GM12864 (cell line): ENCODE data around the gene EXOC2.

ENCODE experiments used
- DNase-seq: peaks from one replicate; pipeline ENCODE4 v3.0.0-alpha.2; 2011; ENCODE audit warnings: low read depth
- H3K4me3 ChIP-seq: 2 replicates; pipeline ENCODE4 v1.5.1; 2011; ENCODE audit warnings: mild to moderate bottlenecking, low read depth, low read length, control low read depth
- TF ChIP-seq, protein P1 (sequence below): IDR thresholded peaks from 2 replicates; pipeline ENCODE4 v1.5.1; 2011; ENCODE audit warnings: low read depth, mild to moderate bottlenecking, moderate library complexity, low read length, control low read depth, inconsistent platforms; ENCODE audit errors: missing control alignments

Gene EXOC2

DNA sequence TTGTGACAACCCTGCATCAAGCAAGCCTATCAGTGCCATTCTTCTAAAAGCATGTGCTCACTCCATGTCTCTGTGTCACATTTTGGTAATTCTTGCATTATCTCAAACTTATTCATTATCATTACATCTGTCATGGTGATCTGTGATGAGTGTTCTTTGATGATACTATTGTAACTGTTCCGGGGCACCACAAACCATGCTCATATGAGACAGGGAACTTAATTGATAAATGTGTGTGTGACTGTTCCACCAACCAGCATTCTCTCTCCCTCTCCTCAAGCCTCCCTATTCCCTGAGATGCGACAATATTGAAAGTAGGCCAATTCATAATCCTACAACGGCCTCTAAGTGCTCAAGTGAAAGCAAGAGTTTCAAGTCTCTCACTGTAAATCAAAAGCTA, 40.1 kb downstream of the EXOC2 start:
- DNase-seq: no peak
- TF ChIP-seq, protein P1, sequence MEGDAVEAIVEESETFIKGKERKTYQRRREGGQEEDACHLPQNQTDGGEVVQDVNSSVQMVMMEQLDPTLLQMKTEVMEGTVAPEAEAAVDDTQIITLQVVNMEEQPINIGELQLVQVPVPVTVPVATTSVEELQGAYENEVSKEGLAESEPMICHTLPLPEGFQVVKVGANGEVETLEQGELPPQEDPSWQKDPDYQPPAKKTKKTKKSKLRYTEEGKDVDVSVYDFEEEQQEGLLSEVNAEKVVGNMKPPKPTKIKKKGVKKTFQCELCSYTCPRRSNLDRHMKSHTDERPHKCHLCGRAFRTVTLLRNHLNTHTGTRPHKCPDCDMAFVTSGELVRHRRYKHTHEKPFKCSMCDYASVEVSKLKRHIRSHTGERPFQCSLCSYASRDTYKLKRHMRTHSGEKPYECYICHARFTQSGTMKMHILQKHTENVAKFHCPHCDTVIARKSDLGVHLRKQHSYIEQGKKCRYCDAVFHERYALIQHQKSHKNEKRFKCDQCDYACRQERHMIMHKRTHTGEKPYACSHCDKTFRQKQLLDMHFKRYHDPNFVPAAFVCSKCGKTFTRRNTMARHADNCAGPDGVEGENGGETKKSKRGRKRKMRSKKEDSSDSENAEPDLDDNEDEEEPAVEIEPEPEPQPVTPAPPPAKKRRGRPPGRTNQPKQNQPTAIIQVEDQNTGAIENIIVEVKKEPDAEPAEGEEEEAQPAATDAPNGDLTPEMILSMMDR: no peak
- no peak overlapping the region for H3K4me3 ChIP-seq

DNA sequence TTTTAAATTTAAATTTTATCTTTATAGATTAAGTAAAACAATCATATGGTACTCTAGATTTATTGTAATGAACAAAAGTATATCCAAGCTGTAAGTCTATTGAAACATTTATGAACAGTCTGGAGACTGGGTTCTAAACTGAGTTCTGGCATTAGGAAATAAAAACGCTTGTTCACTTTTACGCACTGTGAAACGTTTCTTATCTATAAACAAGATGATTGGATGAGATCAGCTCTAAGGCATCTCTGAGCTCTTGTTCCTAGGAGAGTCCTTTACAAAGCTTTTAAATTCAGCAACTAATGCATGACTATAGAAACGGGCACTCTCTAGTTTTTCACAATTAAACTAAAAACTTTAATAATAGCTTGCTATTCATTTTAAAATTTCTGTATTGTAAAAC, 42.8 kb downstream of the EXOC2 start:
- TF ChIP-seq, protein P1: no peak
- no peak overlapping the region for H3K4me3 ChIP-seq
- DNase-seq: no peak

DNA sequence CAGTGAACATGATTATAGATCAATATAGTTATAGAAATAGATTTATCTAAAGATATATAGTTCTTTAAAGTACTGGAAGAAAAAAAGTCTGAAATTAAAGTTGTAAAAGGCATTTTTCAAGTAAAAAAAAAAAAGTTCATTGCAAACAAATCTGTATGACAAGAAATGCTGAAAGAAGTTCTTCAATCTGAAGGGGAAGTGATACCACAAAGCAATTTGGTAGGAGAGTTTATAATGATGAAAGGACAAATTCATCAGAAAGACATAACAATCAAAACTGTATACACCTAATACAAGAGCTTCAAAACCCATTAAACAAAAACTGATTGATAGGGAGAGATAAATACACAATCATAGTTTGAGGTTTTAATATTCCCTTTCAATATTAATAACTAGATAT, 50.1 kb downstream of the EXOC2 start:
- DNase-seq: no peak
- H3K4me3 ChIP-seq: no peak overlapping the region
- TF ChIP-seq, protein P1: no peak

DNA sequence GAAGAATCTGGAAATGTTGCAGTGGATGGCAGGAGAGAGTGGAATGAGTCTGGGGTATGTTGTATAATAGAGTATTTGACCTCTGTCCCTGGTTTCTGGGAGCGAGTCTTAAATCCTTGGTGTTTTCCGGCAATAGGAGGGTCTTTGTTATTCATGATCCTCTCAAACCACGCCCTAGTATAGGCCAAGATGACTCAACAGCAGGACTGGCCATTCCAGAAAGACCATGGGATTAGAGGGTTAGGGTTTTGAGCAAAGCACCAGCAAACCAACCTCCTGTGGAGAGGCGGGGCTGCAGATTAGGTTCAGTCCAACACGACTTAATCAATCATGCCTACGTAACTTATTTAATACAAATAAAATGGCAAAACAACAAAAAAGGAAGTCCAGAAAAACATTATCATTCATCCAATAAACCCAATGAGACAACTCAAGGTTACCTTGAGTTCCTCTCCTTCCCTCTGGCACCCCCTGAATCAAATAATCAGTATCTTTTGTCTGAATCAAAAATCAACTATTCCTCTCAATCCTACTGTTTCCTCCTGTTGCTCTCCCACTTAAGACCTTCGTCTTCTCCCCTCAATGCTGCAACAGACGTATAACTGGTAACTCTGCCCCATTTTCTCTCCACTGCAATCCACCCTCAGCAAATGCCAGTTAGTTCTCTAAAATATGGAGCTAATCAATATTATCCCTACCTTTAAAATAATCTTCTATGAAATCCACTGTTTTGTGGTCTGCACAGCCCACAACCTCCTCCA, 51.5 kb downstream of the EXOC2 start:
- H3K4me3 ChIP-seq: no peak overlapping the region
- TF ChIP-seq, protein P1: no peak
- DNase-seq: no peak

DNA sequence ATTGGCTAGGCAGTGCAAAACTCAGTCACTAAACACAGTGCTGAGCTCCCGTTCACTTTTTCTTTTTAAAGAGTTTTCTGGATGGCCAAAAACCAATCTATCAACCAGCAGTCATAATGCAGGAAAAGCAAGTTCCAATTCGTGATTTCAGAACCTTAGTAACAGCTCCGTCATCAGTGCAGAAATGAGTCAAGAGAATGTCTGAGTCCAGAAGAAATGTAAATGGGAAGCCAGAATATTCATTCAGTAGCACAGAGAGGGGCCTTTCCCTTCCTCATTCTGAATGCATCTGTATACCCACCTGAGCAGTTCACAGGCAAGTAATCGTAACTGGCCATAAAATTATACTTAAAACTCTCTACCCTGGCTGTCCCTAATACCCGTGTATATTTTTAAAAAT, 56.5 kb downstream of the EXOC2 start:
- TF ChIP-seq, protein P1: no peak

DNA sequence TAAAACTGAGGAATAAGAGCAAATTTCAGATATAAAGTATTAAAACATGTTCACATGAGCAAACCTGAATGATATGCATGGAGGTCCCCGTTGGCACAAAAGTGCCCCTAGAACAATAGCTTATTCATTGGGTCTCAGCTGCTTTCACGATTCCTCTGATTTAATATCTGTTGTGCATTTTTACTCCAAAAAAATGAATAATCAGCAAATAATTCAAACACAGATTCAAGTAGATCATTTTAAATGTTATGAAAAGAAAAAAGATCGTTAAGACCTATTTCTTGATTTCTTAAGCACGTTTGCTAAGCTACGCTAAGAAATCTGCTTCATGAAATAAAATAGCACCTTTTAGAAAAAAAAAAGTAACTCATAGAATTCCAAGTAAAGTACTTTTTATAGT, 57.7 kb downstream of the EXOC2 start:
- no peak for DNase-seq
- no peak overlapping the region for H3K4me3 ChIP-seq
- TF ChIP-seq, protein P1: no peak

More for the DNA sequence above, 56.5 kb downstream of the EXOC2 start:
- peak; percentile 33 for DNase-seq
- H3K4me3 ChIP-seq: no peak overlapping the region

DNA sequence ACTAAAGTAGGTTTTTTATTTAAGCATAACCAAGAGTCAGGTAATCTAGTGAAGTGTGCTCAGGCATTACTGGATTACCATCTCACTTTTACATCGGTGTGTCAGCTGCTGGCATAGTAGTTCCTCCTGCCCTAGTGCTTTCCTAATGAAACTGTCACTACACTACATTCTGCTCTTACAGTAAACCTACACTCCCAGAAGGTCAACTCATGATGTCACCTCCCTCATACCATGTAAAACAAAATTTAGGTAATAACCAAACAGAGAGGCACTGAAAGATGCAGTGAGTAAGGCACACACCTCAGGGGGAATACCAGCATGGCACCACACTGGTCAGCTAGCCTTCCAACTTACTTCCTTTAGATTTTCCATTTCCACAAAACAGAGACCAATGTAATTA, 59.3 kb downstream of the EXOC2 start:
- H3K4me3 ChIP-seq: no peak overlapping the region
- TF ChIP-seq, protein P1: no peak
- no peak for DNase-seq
